Calu3 (cell line): ENCODE data around the gene DOCK10. TPM values are rescaled to one million over a fixed set of nuclear protein-coding genes. Genes with fewer than 3 reads are reported as not detected.

Experiments used
- BruUV-seq: library from RNA; stranded (reverse); fragments of 400-500 nt; replicated peaks from 2 replicates; lab custom pipeline; 2021; lab: Mats Ljungman, UMichigan
- CTCF ChIA-PET: fragments of 300-600 bp; sonication (Branson Sonifier 250); formaldehyde crosslinking; loops from one replicate; lab custom pipeline; 2022; ENCODE audit warnings: antibody characterized with exemption; lab: Charles Lee
- DNase-seq: peaks from one replicate; pipeline ENCODE4 v3.0.0; 2022
- H3K27ac Mint-ChIP-seq: one replicate; pipeline ENCODE4 v1.8.0; 2022; ENCODE audit warnings: mixed read lengths; ENCODE audit not compliant: unreplicated experiment
- H3K27me3 Mint-ChIP-seq: one replicate; pipeline ENCODE4 v1.8.0; 2022; ENCODE audit warnings: mixed read lengths; ENCODE audit not compliant: unreplicated experiment
- H3K36me3 Mint-ChIP-seq: one replicate; pipeline ENCODE4 v1.8.0; 2022; ENCODE audit warnings: mild to moderate bottlenecking, moderate library complexity, mixed read lengths; ENCODE audit not compliant: insufficient read depth, unreplicated experiment
- H3K4me1 Mint-ChIP-seq: one replicate; pipeline ENCODE4 v1.8.0; 2022; ENCODE audit warnings: mild to moderate bottlenecking, low read depth, mixed read lengths; ENCODE audit not compliant: unreplicated experiment
- H3K4me3 Mint-ChIP-seq: one replicate; pipeline ENCODE4 v1.8.0; 2022; ENCODE audit warnings: mild to moderate bottlenecking, low read depth, moderate library complexity, mixed read lengths; ENCODE audit not compliant: unreplicated experiment
- H3K9me3 Mint-ChIP-seq: one replicate; pipeline ENCODE4 v1.8.0; 2022; ENCODE audit warnings: low read depth, mixed read lengths; ENCODE audit not compliant: unreplicated experiment
- CTCF ChIP-seq: fragments of 200-600 bp; IDR thresholded peaks from one replicate; pipeline ENCODE4 v1.8.0; 2022; ENCODE audit warnings: antibody characterized with exemption; ENCODE audit not compliant: unreplicated experiment
- intact Hi-C: fragments of 100-400 bp; cut with micrococcal nuclease; formaldehyde crosslinking; loops from one replicate; pipeline ENCODE4 v1.10.0; 2022; ENCODE audit not compliant: unreplicated experiment
- total RNA-seq: library from RNA; stranded (reverse); gene quantifications from 2 replicates; pipeline ENCODE4 v1.2.3, GENCODE V29; 2022

Gene DOCK10
- total RNA-seq, 1 experiment from 2014 or later, result 11.9 TPM

GRCh38 chr2:224876522-224876921 is 165.7 kb downstream of the DOCK10 start:
- peaks cover 4% of the 10 kb centered on the region for H3K4me1 Mint-ChIP-seq
- intact Hi-C loops, result no loop called here
- CTCF ChIA-PET, result no interaction called here

GRCh38 chr2:224875841-224876240 is 166.4 kb downstream of the DOCK10 start:
- peaks cover 6% of the 10 kb centered on the region for H3K9me3 Mint-ChIP-seq
- no TSS peak for BruUV-seq
- intact Hi-C loops, result no loop called here
- CTCF ChIA-PET, result no interaction called here
- no peak for DNase-seq
- H3K27me3 Mint-ChIP-seq, result no peaks in the 10 kb centered on the region
- H3K4me1 Mint-ChIP-seq, result no peaks in the 10 kb centered on the region
- no peaks in the 10 kb centered on the region for H3K36me3 Mint-ChIP-seq
- TF ChIP-seq CTCF, result no peak
- no peak overlapping the region for H3K4me3 Mint-ChIP-seq
- no peak overlapping the region for H3K27ac Mint-ChIP-seq

More at GRCh38 chr2:224876522-224876921, 165.7 kb downstream of the DOCK10 start:
- DNase-seq, result no peak
- Mint-ChIP-seq H3K27ac (no peak overlapping the region), H3K9me3 (peaks cover 2% of the 10 kb centered on the region), H3K4me3 (no peak overlapping the region), H3K36me3 (no peaks in the 10 kb centered on the region), H3K27me3 (no peaks in the 10 kb centered on the region)
- no peak for TF ChIP-seq CTCF
- BruUV-seq, result no TSS peak

- H3K27ac Mint-ChIP-seq, result no peak overlapping the region
- peaks cover 6% of the 10 kb centered on the region for H3K9me3 Mint-ChIP-seq
- no peaks in the 10 kb centered on the region for H3K27me3 Mint-ChIP-seq
- intact Hi-C loops, result no loop called here
- BruUV-seq, result no TSS peak
- no peak overlapping the region for H3K4me3 Mint-ChIP-seq
- no peaks in the 10 kb centered on the region for H3K36me3 Mint-ChIP-seq
- CTCF ChIA-PET, result interaction anchor here (0.7 kb wide), 1 partner anchor 20 kb away, joined by 3 read pairs; no protein-coding TSS in a partner anchor
- no peaks in the 10 kb centered on the region for H3K4me1 Mint-ChIP-seq
- no peak for DNase-seq
- TF ChIP-seq CTCF, result no peak
These were observed 167.1 kb downstream of the DOCK10 start for GRCh38 chr2:224875153-224875552.

- Mint-ChIP-seq H3K4me3 (no peak overlapping the region), H3K36me3 (no peaks in the 10 kb centered on the region), H3K9me3 (peaks cover 10% of the 10 kb centered on the region), H3K27me3 (no peaks in the 10 kb centered on the region), H3K27ac (no peak overlapping the region), H3K4me1 (no peaks in the 10 kb centered on the region)
- no peak for DNase-seq
- CTCF ChIA-PET, result no interaction called here
- no peak for TF ChIP-seq CTCF
- BruUV-seq, result no TSS peak
- intact Hi-C loops, result no loop called here
These were observed 170.5 kb downstream of the DOCK10 start for GRCh38 chr2:224871813-224872212.
